GM23248 (cell line): ENCODE data around the gene RNF157.
"Not testable (repeated sequence)": the region's sequence is repeated elsewhere in the genome, so short reads cannot be mapped to it uniquely, and the experiment has no call there.

Source experiments
- EZH2 ChIP-seq: fragments of 200-600 bp; sonication (generic); IDR thresholded peaks from 2 replicates; pipeline ENCODE4 v1.6.1; 2018; ENCODE audit warnings: antibody characterized with exemption, mild to moderate bottlenecking; ENCODE audit not compliant: insufficient read depth, poor library complexity, severe bottlenecking
- EZH2phosphoT487 ChIP-seq: fragments of 200-600 bp; sonication (generic); IDR thresholded peaks from 2 replicates; pipeline ENCODE4 v1.6.1; 2018; ENCODE audit warnings: antibody characterized with exemption, moderate library complexity, mild to moderate bottlenecking, low read depth; ENCODE audit not compliant: insufficient read depth

GRCh38 chr17:76244721-76245120, 4.4 kb upstream of the RNF157 start:
- not testable (repeated sequence) for TF ChIP-seq EZH2, EZH2phosphoT487
